HepG2 (cell line): ENCODE measurements around the gene GFER. TPM values are rescaled to one million over a fixed set of nuclear protein-coding genes. Genes with fewer than 3 reads are reported as not detected.

Experiments
- DPF2 ChIP-seq: sonication (generic); formaldehyde crosslinking; IDR thresholded peaks from 2 replicates; pipeline ENCODE4 v1.4.0; 2020; ENCODE audit warnings: mild to moderate bottlenecking, low read depth, missing genetic modification reagents, borderline replicate concordance
- DR1 ChIP-seq: sonication (generic); formaldehyde crosslinking; IDR thresholded peaks from 2 replicates; pipeline ENCODE4 v1.8.0; 2021; ENCODE audit warnings: mild to moderate bottlenecking, missing genetic modification reagents, inconsistent platforms
- FOSL1 ChIP-seq: sonication (generic); formaldehyde crosslinking; IDR thresholded peaks from 2 replicates; pipeline ENCODE4 v1.9.0; 2021; ENCODE audit warnings: missing genetic modification reagents, borderline replicate concordance
- GABPA ChIP-seq, 2 experiments: IDR thresholded peaks; 2 replicates each; pipeline ENCODE4 v1.6.1; 2011 to 2016; ENCODE audit warnings: low read depth in 2 of 2, low read length in 1 of 2, missing biosample characterization in 1 of 2, missing genetic modification characterization in 1 of 2
- GLI4 ChIP-seq: sonication (generic); formaldehyde crosslinking; IDR thresholded peaks from 2 replicates; pipeline ENCODE4 v1.5.1; 2020; ENCODE audit warnings: missing genetic modification reagents, mild to moderate bottlenecking, moderate library complexity, borderline replicate concordance
- KDM4B ChIP-seq: sonication (generic); formaldehyde crosslinking; IDR thresholded peaks from 2 replicates; pipeline ENCODE4 v1.4.0; 2020; ENCODE audit warnings: missing genetic modification reagents
- MBD4 ChIP-seq: IDR thresholded peaks from 2 replicates; pipeline ENCODE4 v1.6.1; 2012; ENCODE audit warnings: low read length, inconsistent platforms, borderline replicate concordance
- NFKBIZ ChIP-seq: IDR thresholded peaks from 2 replicates; pipeline ENCODE4 v1.6.1; 2018; ENCODE audit warnings: missing genetic modification reagents, missing compliant biosample characterization
- NKX3-1 ChIP-seq: sonication (generic); formaldehyde crosslinking; IDR thresholded peaks from 2 replicates; pipeline ENCODE4 v1.5.0; 2020; ENCODE audit warnings: missing genetic modification reagents
- PHF21A ChIP-seq: sonication (generic); formaldehyde crosslinking; IDR thresholded peaks from 2 replicates; pipeline ENCODE4 v1.5.0; 2020; ENCODE audit warnings: mild to moderate bottlenecking, missing genetic modification reagents
- PRMT3 ChIP-seq: sonication (generic); formaldehyde crosslinking; IDR thresholded peaks from 2 replicates; pipeline ENCODE4 v1.8.1; 2022; ENCODE audit warnings: low read depth, mild to moderate bottlenecking, moderate library complexity, missing genetic modification reagents, borderline replicate concordance
- RBFOX2 ChIP-seq: fragments of 200-400 bp; formaldehyde crosslinking; IDR thresholded peaks from 2 replicates; pipeline ENCODE4 v1.6.1; 2017; ENCODE audit warnings: low read depth, mild to moderate bottlenecking, low read length
- SMARCC2 ChIP-seq: fragments of 450-650 bp; IDR thresholded peaks from 2 replicates; pipeline ENCODE4 v1.6.1; 2017; ENCODE audit warnings: antibody characterized with exemption, mild to moderate bottlenecking
- SMC3 ChIP-seq: IDR thresholded peaks from 2 replicates; pipeline ENCODE4 v1.6.1; 2011; ENCODE audit warnings: low read length, improper control_type of control experiment
- SOX13 ChIP-seq, 3 experiments: fragments of 450-650 bp in 1 of 3; sonication (generic) in 1 of 3; formaldehyde crosslinking in 1 of 3; IDR thresholded peaks in 2 of 3; conservative IDR thresholded peaks in 1 of 3; 2 replicates each; pipeline versions ENCODE4 v1.5.0 to v1.6.1; 2016 to 2020; ENCODE audit warnings: antibody characterized with exemption in 1 of 3, mild to moderate bottlenecking in 1 of 3, missing compliant biosample characterization in 1 of 3, missing genetic modification reagents in 1 of 3, moderate library complexity in 1 of 3
- TP53 ChIP-seq: sonication (generic); formaldehyde crosslinking; conservative IDR thresholded peaks from 2 replicates; pipeline ENCODE4 v1.4.0; 2020; ENCODE audit warnings: missing genetic modification reagents
- ZKSCAN1 ChIP-seq: fragments of 150-350 bp; IDR thresholded peaks from 2 replicates; pipeline ENCODE4 v1.6.1; 2014; ENCODE audit warnings: low read length
- ZNF263 ChIP-seq: sonication (generic); formaldehyde crosslinking; IDR thresholded peaks from 2 replicates; pipeline ENCODE4 v1.4.0; 2020; ENCODE audit warnings: missing genetic modification reagents
- ZNF274 ChIP-seq: sonication (generic); formaldehyde crosslinking; IDR thresholded peaks from 2 replicates; pipeline ENCODE4 v1.5.1; 2020; ENCODE audit warnings: mild to moderate bottlenecking, missing genetic modification reagents
- ZNF280B ChIP-seq: sonication (generic); formaldehyde crosslinking; IDR thresholded peaks from 2 replicates; pipeline ENCODE4 v1.5.0; 2020; ENCODE audit warnings: missing genetic modification reagents, mild to moderate bottlenecking, borderline replicate concordance
- ZNF552 ChIP-seq: sonication (generic); formaldehyde crosslinking; IDR thresholded peaks from 2 replicates; pipeline ENCODE4 v1.9.0; 2022; ENCODE audit warnings: missing genetic modification reagents, mild to moderate bottlenecking, borderline replicate concordance
- ZNF619 ChIP-seq: sonication (generic); formaldehyde crosslinking; IDR thresholded peaks from 2 replicates; pipeline ENCODE4 v1.4.0; 2020; ENCODE audit warnings: mild to moderate bottlenecking, missing genetic modification reagents
- ZNF703 ChIP-seq: sonication (generic); formaldehyde crosslinking; IDR thresholded peaks from 2 replicates; pipeline ENCODE4 v1.5.1; 2020; ENCODE audit warnings: missing genetic modification reagents, mild to moderate bottlenecking, moderate library complexity, borderline replicate concordance
- ZNF777 ChIP-seq: sonication (generic); formaldehyde crosslinking; IDR thresholded peaks from 2 replicates; pipeline ENCODE4 v1.4.0; 2020; ENCODE audit warnings: missing genetic modification reagents
- polyA plus RNA-seq, 8 experiments: library from polyadenylated mRNA; depleted of rRNA in 3 of 8; stranded (reverse) in 7 of 8; unstranded in 1 of 8; fragments of >200 nt; fragmentation: Illumina TruSeq in 4 of 8; extraction: Trizol in 4 of 8; gene quantifications; 2 replicates each; pipeline versions ENCODE4 v1.2.1 to v1.2.3, GENCODE V29; 2011 to 2016; ENCODE audit warnings: low read depth in 4 of 8, missing spikeins in 1 of 8, mixed read lengths in 1 of 8; ENCODE audit not compliant: insufficient read depth in 1 of 8
- total RNA-seq, 5 experiments: library from RNA; depleted of rRNA; stranded (reverse); fragments of >200 nt; fragmentation: Illumina TruSeq; extraction: Trizol; gene quantifications; 2 replicates each; pipeline ENCODE4 v1.2.3, GENCODE V29; 2016; ENCODE audit warnings: low read depth in 1 of 5
- TF ChIP-seq, protein P1 (sequence below): sonication (generic); formaldehyde crosslinking; IDR thresholded peaks from 2 replicates; pipeline ENCODE4 v1.8.1; 2023; ENCODE audit warnings: mild to moderate bottlenecking, missing genetic modification reagents
- TF ChIP-seq, protein P2 (sequence below): sonication (generic); formaldehyde crosslinking; IDR thresholded peaks from 2 replicates; pipeline ENCODE4 v1.4.0; 2020; ENCODE audit warnings: missing genetic modification reagents, low read depth, mild to moderate bottlenecking, borderline replicate concordance

Gene GFER
- total and polyA plus RNA-seq, 2 of the 13 experiments (the other 11 are each of a cell fraction or from before 2014, with no cell fraction given): 28.6 to 71.7 TPM

GRCh38 chr16:2035431-2036199 lies 51.6 kb downstream of the GFER start (continued):
- TF ChIP-seq ZNF703 (CRISPR knock-in tag) (no peak; the same call in 1 of the 2 replicates), SMC3 (no peak), TP53 (CRISPR knock-in tag) (0 out of 2 replicates have a peak, but pooled peaks have one; percentile 69), NKX3-1 (CRISPR knock-in tag) (peak; percentile 82; the same call in 1 of the 2 replicates), GLI4 (peak; percentile 79; the same call in 1 of the 2 replicates), SMARCC2 (no peak), FOSL1 (CRISPR knock-in tag) (no peak), ZNF619 (peak; percentile 49; the same call in 1 of the 2 replicates), DPF2 (peak; percentile 62), SOX13 (IDR thresholded peaks at IDR 0.05) (0 out of 2 replicates have a peak, but pooled peaks have one; percentile 38), SOX13 (CRISPR knock-in tag; conservative IDR thresholded peaks at IDR 0.05 in 1 of 2, IDR thresholded peaks at IDR 0.05 in 1 of 2) (peak in 1 of 2 experiments; percentile 81; a peak in 2 of 4 replicates), MBD4 (no peak), ZNF263 (CRISPR knock-in tag) (no peak; the same call in 1 of the 2 replicates), GABPA (IDR thresholded peaks at IDR 0.05; ENCODE audit: low read depth, low read length) (no peak), GABPA (CRISPR knock-in tag; IDR thresholded peaks at IDR 0.05; ENCODE audit: low read depth) (0 out of 2 replicates have a peak, but pooled peaks have one; percentile 38), ZNF274 (CRISPR knock-in tag) (0 out of 2 replicates have a peak, but pooled peaks have one; percentile 11), DR1 (peak; percentile 81), RBFOX2 (peak; percentile 96), PRMT3 (no peak; the same call in 1 of the 2 replicates), ZNF280B (CRISPR knock-in tag) (peak; percentile 19; the same call in 1 of the 2 replicates), PHF21A (CRISPR knock-in tag) (peak; percentile 98), NFKBIZ (CRISPR knock-in tag) (peak; percentile 75; the same call in 1 of the 2 replicates), ZNF552 (CRISPR knock-in tag) (no peak), KDM4B (no peak), ZNF777 (CRISPR knock-in tag) (peak; percentile 74), ZKSCAN1 (no peak)
- TF ChIP-seq, protein P1, sequence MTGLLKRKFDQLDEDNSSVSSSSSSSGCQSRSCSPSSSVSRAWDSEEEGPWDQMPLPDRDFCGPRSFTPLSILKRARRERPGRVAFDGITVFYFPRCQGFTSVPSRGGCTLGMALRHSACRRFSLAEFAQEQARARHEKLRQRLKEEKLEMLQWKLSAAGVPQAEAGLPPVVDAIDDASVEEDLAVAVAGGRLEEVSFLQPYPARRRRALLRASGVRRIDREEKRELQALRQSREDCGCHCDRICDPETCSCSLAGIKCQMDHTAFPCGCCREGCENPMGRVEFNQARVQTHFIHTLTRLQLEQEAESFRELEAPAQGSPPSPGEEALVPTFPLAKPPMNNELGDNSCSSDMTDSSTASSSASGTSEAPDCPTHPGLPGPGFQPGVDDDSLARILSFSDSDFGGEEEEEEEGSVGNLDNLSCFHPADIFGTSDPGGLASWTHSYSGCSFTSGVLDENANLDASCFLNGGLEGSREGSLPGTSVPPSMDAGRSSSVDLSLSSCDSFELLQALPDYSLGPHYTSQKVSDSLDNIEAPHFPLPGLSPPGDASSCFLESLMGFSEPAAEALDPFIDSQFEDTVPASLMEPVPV (CRISPR knock-in tag): peak; percentile 47; the same call in 1 of the 2 replicates
- TF ChIP-seq, protein P2, sequence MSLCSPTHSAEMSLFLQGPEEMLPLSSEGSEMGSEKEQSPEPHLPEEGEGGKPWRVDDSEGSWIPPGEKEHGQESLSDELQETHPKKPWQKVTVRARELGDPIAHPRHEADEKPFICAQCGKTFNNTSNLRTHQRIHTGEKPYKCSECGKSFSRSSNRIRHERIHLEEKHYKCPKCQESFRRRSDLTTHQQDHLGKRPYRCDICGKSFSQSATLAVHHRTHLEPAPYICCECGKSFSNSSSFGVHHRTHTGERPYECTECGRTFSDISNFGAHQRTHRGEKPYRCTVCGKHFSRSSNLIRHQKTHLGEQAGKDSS (CRISPR knock-in tag): no peak; the same call in 1 of the 2 replicates
